ENCODE results near the gene NOTCH2. TPM values are rescaled to one million over a fixed set of nuclear protein-coding genes. Genes with fewer than 3 reads are reported as not detected.
A peak's percentile ranks its signal among the peaks of the same experiment; 100 is the strongest.

NOTCH2 gene
- total RNA-seq, 2 experiments from 2014 or later = 64.0 to 76.0 TPM

DNA sequence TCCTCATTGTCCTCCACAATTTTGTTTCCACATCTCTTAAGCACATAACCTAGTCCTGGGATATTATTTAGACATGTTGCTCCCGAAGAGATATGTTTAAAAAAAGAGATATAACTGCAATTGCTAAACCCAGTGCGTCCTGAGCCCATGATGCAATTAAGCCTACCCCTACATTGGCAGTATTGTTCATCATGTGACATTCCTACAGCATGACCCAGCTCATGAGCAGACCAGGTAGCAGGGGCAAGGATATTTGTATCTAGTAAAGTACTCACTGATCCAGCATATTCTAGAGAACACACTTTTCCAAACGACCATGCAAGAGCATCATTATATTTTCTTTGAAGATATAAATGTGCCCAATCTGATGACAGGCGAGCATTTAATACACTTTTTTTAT is 174.4 kb downstream of the NOTCH2 start:
- no peak for DNase-seq
- no peaks in the 10 kb centered on the region for H3K9me3 Mint-ChIP-seq
- H3K27ac Mint-ChIP-seq = no peak overlapping the region
- peaks cover 36% of the 10 kb centered on the region for H3K4me1 Mint-ChIP-seq
- H3K27me3 Mint-ChIP-seq = peaks cover 28% of the 10 kb centered on the region
- ChIA-PET POLR2A (no interaction called here), CTCF (no interaction called here)
- H3K4me3 Mint-ChIP-seq = no peak overlapping the region
- H3K36me3 Mint-ChIP-seq (ENCODE audit: low read depth) = peaks cover 2% of the 10 kb centered on the region

DNA sequence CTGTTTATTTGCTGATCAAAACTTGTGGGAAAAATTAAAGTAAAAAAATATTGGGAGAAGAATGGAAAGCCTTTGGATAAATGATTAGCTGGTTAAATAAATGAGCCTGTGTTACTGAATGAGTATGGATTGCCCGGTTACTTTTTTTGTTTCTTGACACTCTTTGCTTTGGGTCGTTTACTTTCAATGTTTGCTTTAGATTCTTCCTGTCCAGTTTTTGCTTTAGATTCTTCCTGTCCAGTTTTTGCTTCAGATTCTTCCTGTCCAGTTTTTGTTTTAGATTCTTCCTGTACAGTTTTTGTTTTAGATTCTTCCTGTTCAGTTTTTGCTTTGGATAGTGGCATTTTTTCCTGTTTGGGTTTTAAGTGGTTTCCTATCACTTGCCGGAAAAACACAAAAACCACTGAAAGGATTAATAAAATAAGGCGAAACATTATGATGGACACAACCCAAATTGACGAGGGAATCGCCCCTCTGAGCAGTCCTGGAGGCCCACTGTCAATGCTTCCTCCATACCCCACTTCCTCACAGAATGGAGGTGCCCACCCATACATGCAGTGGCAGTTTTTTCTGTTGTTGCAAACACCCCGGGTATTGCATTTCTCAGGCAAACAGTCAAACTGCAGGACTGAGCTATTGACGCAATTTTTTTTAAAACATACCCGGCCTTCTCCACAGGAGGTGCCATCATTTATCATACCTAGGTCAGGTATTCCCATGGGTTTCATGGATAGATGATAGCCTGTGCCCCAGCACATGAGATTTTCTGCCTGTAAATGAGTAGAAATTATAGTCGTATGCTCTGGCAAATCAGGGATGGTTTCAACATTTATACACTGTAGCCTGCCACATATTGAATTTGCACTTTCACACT is 175.4 kb downstream of the NOTCH2 start:
- CTCF ChIA-PET = no interaction called here
- H3K36me3 Mint-ChIP-seq (ENCODE audit: low read depth) = peaks cover 2% of the 10 kb centered on the region
- peaks cover 31% of the 10 kb centered on the region for H3K27me3 Mint-ChIP-seq
- H3K9me3 Mint-ChIP-seq = peaks cover 2% of the 10 kb centered on the region
- H3K4me3 Mint-ChIP-seq = peak overlapping the region; percentile 11
- no peak for DNase-seq
- H3K27ac Mint-ChIP-seq = peak overlapping the region; percentile 74
- H3K4me1 Mint-ChIP-seq = peaks cover 36% of the 10 kb centered on the region
- POLR2A ChIA-PET = no interaction called here

DNA sequence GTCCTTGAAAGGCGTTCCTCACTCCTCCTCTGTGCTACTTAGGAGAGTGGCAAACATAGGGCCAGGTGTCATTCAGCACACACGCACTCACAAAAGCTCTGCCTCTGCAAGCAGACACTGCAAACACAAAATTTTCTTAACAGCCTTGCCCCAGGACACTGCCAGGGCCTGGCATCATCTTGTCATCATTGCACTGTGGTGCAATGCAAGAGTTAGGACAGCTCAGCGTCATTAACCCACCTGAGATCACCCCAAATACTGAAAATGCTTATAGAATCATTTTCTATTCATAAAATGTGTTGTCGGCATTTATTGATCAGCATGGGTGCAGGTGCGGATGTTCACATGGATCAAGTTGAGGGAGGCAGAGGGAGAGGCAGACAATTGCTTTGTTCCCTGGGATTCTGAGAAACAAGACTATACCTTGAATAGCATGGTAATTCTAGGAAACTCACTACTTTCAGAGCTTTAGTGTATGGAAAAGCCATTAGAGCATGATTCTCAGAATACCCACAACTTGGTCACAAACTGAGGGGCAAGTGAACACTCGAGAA is 176.1 kb downstream of the NOTCH2 start:
- ChIA-PET CTCF (interaction anchor here (1.3 kb wide), 1 partner anchor 14 kb away, joined by 3 read pairs; no protein-coding TSS in a partner anchor), POLR2A (no interaction called here)
- H3K4me1 Mint-ChIP-seq = peaks cover 36% of the 10 kb centered on the region
- peak overlapping the region; percentile 11 for H3K4me3 Mint-ChIP-seq
- peak; percentile 38 for DNase-seq
- peaks cover 39% of the 10 kb centered on the region for H3K27me3 Mint-ChIP-seq
- peaks cover 8% of the 10 kb centered on the region for H3K36me3 Mint-ChIP-seq (ENCODE audit: low read depth)
- H3K9me3 Mint-ChIP-seq = peaks cover 9% of the 10 kb centered on the region
- H3K27ac Mint-ChIP-seq = peak overlapping the region; percentile 74

DNA sequence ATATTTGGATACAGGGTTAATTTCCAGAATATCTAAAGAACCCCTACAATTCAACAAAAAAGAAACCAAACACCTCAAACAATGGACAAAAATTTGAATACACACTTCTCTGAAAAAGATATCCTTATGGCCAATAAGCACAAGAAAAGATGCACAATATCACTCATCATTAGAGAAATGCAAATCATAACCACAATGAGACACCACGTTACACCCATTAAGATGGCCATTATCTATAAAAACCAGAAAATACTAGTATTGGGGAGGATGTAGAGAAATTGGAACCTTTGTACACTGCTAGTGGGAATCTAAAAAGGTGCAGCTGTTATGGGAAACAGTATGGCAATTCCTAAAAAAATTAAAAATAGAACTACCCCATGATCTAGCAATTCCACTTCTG is 178.1 kb downstream of the NOTCH2 start:
- peaks cover 39% of the 10 kb centered on the region for H3K27me3 Mint-ChIP-seq
- H3K4me3 Mint-ChIP-seq = no peak overlapping the region
- peaks cover 9% of the 10 kb centered on the region for H3K36me3 Mint-ChIP-seq (ENCODE audit: low read depth)
- peaks cover 36% of the 10 kb centered on the region for H3K4me1 Mint-ChIP-seq
- CTCF ChIA-PET = no interaction called here
- H3K9me3 Mint-ChIP-seq = peaks cover 12% of the 10 kb centered on the region
- POLR2A ChIA-PET = no interaction called here
- H3K27ac Mint-ChIP-seq = no peak overlapping the region
- DNase-seq = no peak

DNA sequence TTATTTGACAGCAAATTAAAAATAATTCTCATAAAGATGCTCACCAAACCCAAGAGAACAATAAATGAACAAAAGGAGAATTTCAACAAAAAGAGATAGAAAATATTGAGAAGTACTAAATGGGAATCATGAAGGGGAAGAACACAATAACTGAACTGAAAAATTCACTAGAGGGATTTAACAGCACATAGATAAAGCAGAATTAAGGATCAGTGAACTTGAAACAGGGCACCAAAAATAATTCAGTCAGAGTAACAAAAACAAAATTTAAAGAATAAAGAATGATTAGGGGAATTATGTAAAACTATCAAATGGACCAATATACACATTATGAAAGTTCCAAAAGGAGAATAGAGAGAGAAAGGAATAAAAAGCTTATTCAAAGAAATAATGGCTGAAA is 181.0 kb downstream of the NOTCH2 start:
- peaks cover 12% of the 10 kb centered on the region for H3K9me3 Mint-ChIP-seq
- no peak overlapping the region for H3K27ac Mint-ChIP-seq
- peaks cover 9% of the 10 kb centered on the region for H3K36me3 Mint-ChIP-seq (ENCODE audit: low read depth)
- no peak overlapping the region for H3K4me3 Mint-ChIP-seq
- ChIA-PET CTCF (no interaction called here), POLR2A (no interaction called here)
- peaks cover 20% of the 10 kb centered on the region for H3K4me1 Mint-ChIP-seq
- DNase-seq = no peak
- H3K27me3 Mint-ChIP-seq = peaks cover 25% of the 10 kb centered on the region

DNA sequence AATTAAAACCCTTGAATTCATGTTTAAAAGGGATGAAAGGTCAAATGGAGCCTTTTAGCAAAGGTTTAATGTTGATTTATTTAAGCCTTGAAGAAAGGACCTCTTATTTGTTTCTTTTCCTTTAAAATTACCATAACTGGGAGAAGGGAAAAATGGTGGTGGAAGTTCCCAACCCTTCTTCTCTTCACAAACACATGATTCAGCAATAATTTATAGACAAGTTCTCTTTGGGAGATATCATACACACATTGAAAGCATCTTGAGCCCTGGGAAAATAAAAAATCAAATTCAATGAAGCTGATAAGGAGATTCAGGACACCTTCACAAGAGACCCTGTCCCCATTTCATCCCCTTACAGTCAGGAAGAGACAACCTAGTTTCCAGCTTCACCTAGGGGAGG is 182.0 kb downstream of the NOTCH2 start:
- Mint-ChIP-seq H3K27me3 (peaks cover 25% of the 10 kb centered on the region), H3K27ac (no peak overlapping the region), H3K9me3 (peaks cover 12% of the 10 kb centered on the region), H3K4me1 (peaks cover 10% of the 10 kb centered on the region), H3K36me3 (ENCODE audit: low read depth) (peaks cover 9% of the 10 kb centered on the region), H3K4me3 (no peak overlapping the region)
- ChIA-PET POLR2A (no interaction called here), CTCF (interaction anchor here (1.1 kb wide), 1 partner anchor 79 kb away, joined by 4 read pairs; no protein-coding TSS in a partner anchor)
- DNase-seq = no peak

DNA sequence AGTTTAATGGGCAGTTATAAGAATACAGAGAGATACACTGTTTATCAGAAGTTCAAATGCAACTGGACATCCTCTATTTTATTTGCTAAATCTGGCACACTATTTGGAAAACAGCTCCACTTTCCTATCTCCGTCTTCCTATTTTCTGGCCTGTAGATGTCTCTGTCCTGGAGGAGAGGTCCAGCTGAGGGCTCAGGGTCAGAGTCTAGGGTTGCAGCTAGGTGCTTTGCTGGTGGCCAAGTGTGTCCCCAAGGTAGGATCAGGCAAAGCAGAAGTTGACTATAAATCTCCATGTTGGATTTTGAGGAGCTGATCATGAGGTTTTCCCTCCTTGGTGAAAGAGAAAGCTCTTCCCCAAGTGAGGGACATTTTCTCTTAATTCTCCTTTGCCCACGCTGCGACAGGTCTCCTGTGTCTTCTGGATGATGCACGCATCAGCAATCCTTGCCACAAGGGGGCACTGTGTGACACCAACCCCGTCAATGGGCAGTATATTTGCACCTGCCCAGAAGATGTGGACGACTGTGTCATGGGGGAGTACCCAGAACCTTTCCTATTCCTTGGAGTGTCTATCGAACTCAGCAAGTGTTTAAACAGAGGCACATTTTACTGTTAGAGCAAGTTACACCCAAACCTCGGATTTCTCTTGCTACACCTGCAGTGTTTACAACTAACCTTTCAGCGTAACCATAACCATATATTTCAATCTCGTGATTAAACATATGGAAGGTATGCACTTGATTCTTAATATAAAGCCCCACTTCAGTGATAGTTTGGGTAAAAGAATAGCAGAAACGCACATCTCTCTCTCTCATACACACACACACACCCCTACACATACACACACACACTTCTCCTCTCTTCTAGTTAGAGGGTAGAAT is 183.3 kb downstream of the NOTCH2 start:
- H3K27me3 Mint-ChIP-seq = peaks cover 18% of the 10 kb centered on the region
- H3K4me1 Mint-ChIP-seq = peaks cover under 1% of the 10 kb centered on the region
- H3K9me3 Mint-ChIP-seq = peaks cover 12% of the 10 kb centered on the region
- peaks cover 7% of the 10 kb centered on the region for H3K36me3 Mint-ChIP-seq (ENCODE audit: low read depth)
- no peak overlapping the region for H3K4me3 Mint-ChIP-seq
- POLR2A ChIA-PET = no interaction called here
- H3K27ac Mint-ChIP-seq = no peak overlapping the region
- CTCF ChIA-PET = interaction anchor here (0.6 to 1.7 kb wide), 6 partner anchors 11 to 137 kb away, joined by 3 to 5 read pairs (median 3); no protein-coding TSS in a partner anchor
- peak; percentile 64 for DNase-seq

DNA sequence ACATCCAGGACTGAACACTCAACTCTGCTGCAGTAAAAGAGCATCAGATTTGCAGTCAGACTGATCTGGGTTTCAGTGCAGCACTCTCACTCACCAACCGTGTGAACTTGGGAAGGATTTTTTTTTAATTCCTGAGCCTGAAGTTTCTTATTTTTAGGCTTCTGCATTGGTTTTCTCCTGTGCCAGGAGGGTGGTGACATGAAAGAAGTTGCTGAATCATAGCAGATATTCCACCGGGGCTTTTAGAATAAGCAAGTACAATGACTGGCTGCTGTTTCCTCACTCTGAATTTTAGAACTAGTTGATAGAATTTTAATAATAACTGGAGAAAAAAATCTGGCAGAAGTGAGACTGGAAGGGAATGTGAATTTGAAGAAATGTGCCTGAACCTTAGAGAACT is 184.8 kb downstream of the NOTCH2 start:
- H3K9me3 Mint-ChIP-seq = peaks cover 12% of the 10 kb centered on the region
- H3K4me3 Mint-ChIP-seq = no peak overlapping the region
- H3K27me3 Mint-ChIP-seq = peaks cover 19% of the 10 kb centered on the region
- H3K27ac Mint-ChIP-seq = no peak overlapping the region
- ChIA-PET POLR2A (no interaction called here), CTCF (interaction anchor here (1.3 kb wide), 1 partner anchor 24 kb away, joined by 3 read pairs; no protein-coding TSS in a partner anchor)
- H3K4me1 Mint-ChIP-seq = no peaks in the 10 kb centered on the region
- no peak for DNase-seq
- peaks cover 7% of the 10 kb centered on the region for H3K36me3 Mint-ChIP-seq (ENCODE audit: low read depth)

DNA sequence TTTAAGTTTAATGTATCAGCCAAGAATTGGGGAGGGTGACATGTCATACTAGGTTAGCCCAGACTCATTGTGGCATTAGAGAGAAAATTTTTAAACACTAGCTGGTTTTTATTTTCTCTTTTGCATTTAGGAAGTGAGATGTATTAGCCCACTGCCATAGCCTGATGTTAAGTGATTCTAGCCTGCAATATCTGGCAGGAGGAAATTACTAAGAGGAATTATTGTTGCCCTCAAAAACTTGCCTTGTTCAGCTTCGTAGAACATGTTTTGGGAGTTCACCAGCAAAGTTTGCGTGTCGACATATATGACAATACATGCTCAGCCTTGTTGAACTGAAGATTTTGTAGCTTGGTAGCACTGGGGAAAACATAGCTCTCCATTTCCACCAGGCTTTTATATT is 185.6 kb downstream of the NOTCH2 start:
- peaks cover 17% of the 10 kb centered on the region for H3K27me3 Mint-ChIP-seq
- ChIA-PET POLR2A (no interaction called here), CTCF (interaction anchor here (1.3 to 2.0 kb wide), 2 partner anchors 12 to 24 kb away, joined by 3 to 5 read pairs; no protein-coding TSS in a partner anchor)
- DNase-seq = no peak
- H3K9me3 Mint-ChIP-seq = peaks cover 7% of the 10 kb centered on the region
- no peak overlapping the region for H3K4me3 Mint-ChIP-seq
- peaks cover 6% of the 10 kb centered on the region for H3K36me3 Mint-ChIP-seq (ENCODE audit: low read depth)
- H3K4me1 Mint-ChIP-seq = no peaks in the 10 kb centered on the region
- no peak overlapping the region for H3K27ac Mint-ChIP-seq

DNA sequence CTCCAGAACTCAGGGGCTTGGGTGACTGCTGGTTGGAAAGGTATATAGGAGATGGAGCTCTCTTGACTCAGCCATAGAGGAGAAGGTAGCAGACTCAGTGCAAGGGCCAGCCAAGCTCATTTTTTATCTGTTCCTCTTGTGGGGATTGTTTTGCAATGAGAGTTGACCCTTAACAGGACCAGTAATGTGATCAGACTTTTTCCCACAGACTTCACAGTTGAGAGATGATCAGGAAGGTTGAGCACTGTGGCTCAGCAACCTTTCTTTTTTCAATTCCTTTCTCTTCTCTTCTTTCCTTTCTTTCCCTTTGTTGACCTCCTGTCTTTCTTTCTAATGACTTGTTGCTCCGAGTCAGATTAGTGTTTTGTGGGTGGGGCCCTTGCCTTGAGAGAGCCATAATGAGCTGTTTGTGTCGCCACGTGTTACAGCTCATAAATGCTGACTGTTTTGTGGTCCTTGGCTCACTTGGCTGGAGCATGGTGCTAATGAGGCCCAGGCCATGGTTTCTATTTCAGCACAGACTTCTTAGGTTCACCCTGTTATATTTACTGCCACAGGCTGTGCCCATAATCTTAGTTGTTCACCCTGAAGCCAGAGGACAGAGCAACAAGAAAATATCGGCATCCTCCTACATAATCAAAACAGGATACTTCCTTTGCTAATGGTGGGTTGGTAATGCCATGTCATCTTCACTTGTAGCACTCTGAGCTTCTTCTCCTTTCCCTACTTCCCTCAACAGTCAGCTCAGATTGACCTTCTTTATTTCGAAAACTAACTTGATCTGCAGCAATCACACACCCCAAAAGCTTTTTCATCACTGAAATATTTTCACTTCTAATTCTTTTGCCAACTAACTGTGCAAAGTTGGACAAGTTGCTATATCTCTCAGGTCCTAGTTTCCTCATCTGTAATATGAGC is 187.1 kb downstream of the NOTCH2 start:
- H3K27me3 Mint-ChIP-seq = peaks cover 16% of the 10 kb centered on the region
- no peaks in the 10 kb centered on the region for H3K9me3 Mint-ChIP-seq
- no peak overlapping the region for H3K4me3 Mint-ChIP-seq
- no peak overlapping the region for H3K27ac Mint-ChIP-seq
- H3K4me1 Mint-ChIP-seq = no peaks in the 10 kb centered on the region
- no peaks in the 10 kb centered on the region for H3K36me3 Mint-ChIP-seq (ENCODE audit: low read depth)
- no peak for DNase-seq
- ChIA-PET POLR2A (no interaction called here), CTCF (interaction anchor here (2.0 kb wide), 1 partner anchor 11 kb away, joined by 5 read pairs; no protein-coding TSS in a partner anchor)

DNA sequence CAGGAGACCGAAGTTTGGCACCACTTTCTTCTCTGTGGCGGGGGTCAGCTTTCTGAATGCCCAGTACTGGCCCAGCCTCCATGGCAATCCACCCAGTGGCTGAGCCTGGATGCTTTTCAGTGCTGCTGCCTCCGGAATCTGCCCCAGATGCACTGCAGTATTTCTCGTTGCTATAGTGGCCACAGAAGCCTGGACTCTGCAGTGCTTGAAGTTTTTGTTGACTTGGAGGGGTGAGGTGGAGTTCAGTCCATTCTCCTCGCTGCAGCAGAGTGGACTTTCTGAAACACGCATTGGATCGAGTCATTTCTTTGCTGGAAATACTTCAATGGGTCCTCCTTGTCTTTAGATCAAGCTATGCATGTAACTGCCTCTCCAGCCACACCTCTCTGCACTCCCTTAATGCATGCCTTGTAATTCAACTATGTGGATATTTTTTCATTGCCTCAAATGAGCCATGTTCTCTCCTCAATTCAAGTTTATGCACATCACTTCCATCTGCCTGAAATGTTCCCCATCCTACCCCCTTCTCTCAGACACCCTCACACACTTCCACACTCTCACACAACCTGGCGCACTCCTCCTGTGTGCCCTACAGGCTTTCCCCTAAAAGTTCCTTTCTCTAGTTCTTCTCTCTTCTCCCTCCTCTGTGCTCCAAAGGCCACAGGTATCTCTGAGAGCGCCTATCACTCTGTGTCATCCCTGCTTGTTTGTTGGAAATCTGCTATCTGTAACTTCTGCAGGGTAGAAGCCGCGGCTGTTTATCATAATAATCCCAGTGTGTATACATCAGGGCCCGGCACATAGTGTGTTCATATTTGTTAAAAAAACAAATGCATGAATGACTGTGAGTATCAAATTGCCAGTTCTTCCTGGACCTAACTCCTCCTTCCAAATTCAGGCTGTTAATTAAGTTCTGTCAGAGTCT is 189.7 kb downstream of the NOTCH2 start:
- ChIA-PET POLR2A (no interaction called here), CTCF (interaction anchor here (2.3 kb wide), 1 partner anchor 10 kb away, joined by 11 read pairs; no protein-coding TSS in a partner anchor)
- Mint-ChIP-seq H3K4me1 (no peaks in the 10 kb centered on the region), H3K27ac (no peak overlapping the region), H3K27me3 (peaks cover 16% of the 10 kb centered on the region), H3K9me3 (no peaks in the 10 kb centered on the region), H3K36me3 (ENCODE audit: low read depth) (no peaks in the 10 kb centered on the region), H3K4me3 (no peak overlapping the region)
- no peak for DNase-seq
